SK-N-SH (cell line): ENCODE results near the gene YAP1.
A peak's percentile ranks its signal among the peaks of the same experiment; 100 is the strongest.

ENCODE experiments used
- EZH2phosphoT487 ChIP-seq: fragments of 200-600 bp; sonication (generic); IDR thresholded peaks from 2 replicates; pipeline ENCODE4 v1.6.1; 2017; ENCODE audit warnings: low read depth, mixed run types, mild to moderate bottlenecking, antibody characterized with exemption, moderate library complexity, borderline replicate concordance
- MXI1 ChIP-seq: IDR thresholded peaks from 2 replicates; pipeline ENCODE4 v1.6.1; 2012; ENCODE audit warnings: mild to moderate bottlenecking, low read depth, low read length, improper control_type of control experiment
- RCOR1 ChIP-seq: fragments of 150-350 bp; IDR thresholded peaks from 2 replicates; pipeline ENCODE4 v1.6.1; 2017; ENCODE audit warnings: antibody characterized with exemption, low read length
- REST ChIP-seq: IDR thresholded peaks from 2 replicates; pipeline ENCODE4 v1.6.1; 2012; ENCODE audit warnings: mild to moderate bottlenecking, low read depth, low read length, moderate library complexity
- YY1 ChIP-seq: IDR thresholded peaks from 2 replicates; pipeline ENCODE4 v1.4.0; 2012; ENCODE audit warnings: low read depth, mild to moderate bottlenecking
- TF ChIP-seq, protein P1 (sequence below): fragments of 200-600 bp; sonication (generic); IDR thresholded peaks from 2 replicates; pipeline ENCODE4 v1.6.1; 2017; ENCODE audit warnings: antibody characterized with exemption, mild to moderate bottlenecking, moderate library complexity

DNA sequence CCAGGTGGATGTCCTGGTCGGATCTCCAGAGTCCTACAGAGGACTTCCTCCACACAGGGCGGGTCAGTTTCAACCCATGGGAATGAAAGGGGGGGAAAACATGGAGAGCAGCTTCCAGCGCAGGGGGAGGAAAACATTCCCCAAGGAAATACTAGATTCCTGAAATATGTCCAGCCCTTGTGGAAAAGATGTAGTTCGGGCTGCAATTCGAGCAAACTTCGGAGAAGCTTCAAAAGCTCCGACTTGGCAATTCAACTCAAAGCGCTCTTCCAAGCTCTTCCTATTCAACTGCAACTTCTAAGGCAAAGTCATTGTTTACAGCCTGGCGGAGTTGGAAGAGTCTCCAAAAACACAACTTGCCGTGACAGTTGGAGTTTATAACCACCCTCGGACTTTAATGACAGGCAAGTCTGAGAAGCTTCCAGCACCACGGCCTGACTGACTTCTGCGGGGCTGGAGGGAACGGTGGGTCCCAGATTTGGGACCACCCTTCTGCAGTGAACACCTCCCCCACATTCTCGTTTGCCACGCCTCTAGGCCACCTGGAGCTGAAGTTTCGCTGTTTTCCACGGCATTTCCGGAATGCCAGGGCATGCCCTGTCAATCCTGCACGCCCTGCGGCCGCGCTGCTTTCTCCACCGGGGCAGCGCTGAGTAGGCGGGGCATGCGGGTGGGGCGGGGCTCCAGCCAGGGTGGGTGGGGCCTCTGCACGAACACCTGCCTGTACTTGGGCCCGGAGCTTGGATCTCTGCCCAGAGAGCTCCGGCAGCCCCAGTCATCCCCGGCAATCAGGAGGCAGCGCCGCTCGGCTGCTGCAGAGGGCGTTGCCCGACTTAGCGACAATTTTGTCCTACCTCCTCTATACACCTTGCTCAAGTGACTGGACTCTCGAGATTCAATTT is 158.1 kb downstream of the YAP1 start:
- TF ChIP-seq, protein P1, sequence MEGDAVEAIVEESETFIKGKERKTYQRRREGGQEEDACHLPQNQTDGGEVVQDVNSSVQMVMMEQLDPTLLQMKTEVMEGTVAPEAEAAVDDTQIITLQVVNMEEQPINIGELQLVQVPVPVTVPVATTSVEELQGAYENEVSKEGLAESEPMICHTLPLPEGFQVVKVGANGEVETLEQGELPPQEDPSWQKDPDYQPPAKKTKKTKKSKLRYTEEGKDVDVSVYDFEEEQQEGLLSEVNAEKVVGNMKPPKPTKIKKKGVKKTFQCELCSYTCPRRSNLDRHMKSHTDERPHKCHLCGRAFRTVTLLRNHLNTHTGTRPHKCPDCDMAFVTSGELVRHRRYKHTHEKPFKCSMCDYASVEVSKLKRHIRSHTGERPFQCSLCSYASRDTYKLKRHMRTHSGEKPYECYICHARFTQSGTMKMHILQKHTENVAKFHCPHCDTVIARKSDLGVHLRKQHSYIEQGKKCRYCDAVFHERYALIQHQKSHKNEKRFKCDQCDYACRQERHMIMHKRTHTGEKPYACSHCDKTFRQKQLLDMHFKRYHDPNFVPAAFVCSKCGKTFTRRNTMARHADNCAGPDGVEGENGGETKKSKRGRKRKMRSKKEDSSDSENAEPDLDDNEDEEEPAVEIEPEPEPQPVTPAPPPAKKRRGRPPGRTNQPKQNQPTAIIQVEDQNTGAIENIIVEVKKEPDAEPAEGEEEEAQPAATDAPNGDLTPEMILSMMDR: peak; percentile 40
- TF ChIP-seq REST: no peak
- TF ChIP-seq MXI1: no peak
- TF ChIP-seq RCOR1: no peak
- TF ChIP-seq YY1: no peak
- no peak for TF ChIP-seq EZH2phosphoT487
